Mucosa of descending colon (tissue), 3 donors: ENCODE measurements around the gene PLXND1. TPM values are rescaled to one million over a fixed set of nuclear protein-coding genes. Genes with fewer than 3 reads are reported as not detected.

ENCODE experiments used
- ATAC-seq: fragments of 200-7000 bp; cut with Tn5 transposase; one replicate; pipeline ENCODE4 v1.9.1; 2020; ENCODE audit warnings: mild to moderate bottlenecking, moderate library complexity
- DNase-seq, 3 donors: peaks; one replicate each; pipeline ENCODE4 v3.0.0-alpha.2; 2020
- H3K36me3 ChIP-seq: fragments of 200-600 bp; one replicate; pipeline ENCODE4 v1.8.0; 2021; ENCODE audit warnings: low read depth, mild to moderate bottlenecking
- H3K4me1 ChIP-seq: fragments of 200-600 bp; one replicate; pipeline ENCODE4 v1.8.0; 2021; ENCODE audit warnings: low read depth, mild to moderate bottlenecking
- H3K4me3 ChIP-seq: fragments of 200-600 bp; one replicate; pipeline ENCODE4 v1.8.0; 2021; ENCODE audit warnings: mild to moderate bottlenecking
- H3K9me3 ChIP-seq: fragments of 200-600 bp; one replicate; pipeline ENCODE4 v1.8.0; 2021; ENCODE audit warnings: mild to moderate bottlenecking
- intact Hi-C, 2 donors: fragments of 100-400 bp; cut with DNase I in 1 of 2; cut with micrococcal nuclease in 1 of 2; formaldehyde crosslinking; loops; one replicate each; pipeline versions ENCODE4 v1.11.0 to v1.11.1; 2022; cut with DNase I, micrococcal nuclease
- total RNA-seq, 3 donors: library from RNA; stranded (reverse); fragmentation: NEBNext Ultra II Directional in 2 of 3; extraction: Animal tissue kit (Norgen Biotek cat#: 25700) in 2 of 3; gene quantifications; one replicate each; pipeline versions ENCODE4 v1.2.1 to v1.2.4, GENCODE V29; 2021 to 2023
- TF ChIP-seq, protein P1 (sequence below): fragments of 200-600 bp; IDR thresholded peaks from one replicate; pipeline ENCODE4 v1.8.0; 2022; ENCODE audit warnings: antibody characterized with exemption, mild to moderate bottlenecking
- donor health status: DM: no; HTN: no; CAD: no; lungs with moderate emphysema.
- donor health status: DM: no; HTN: no; CAD: no.
- donor health status: DM: no; HTN: yes; CAD: no.

Gene PLXND1
- total RNA-seq, 3 donors from 2014 or later: 26.8 to 57.1 (median 48.1) TPM

DNA sequence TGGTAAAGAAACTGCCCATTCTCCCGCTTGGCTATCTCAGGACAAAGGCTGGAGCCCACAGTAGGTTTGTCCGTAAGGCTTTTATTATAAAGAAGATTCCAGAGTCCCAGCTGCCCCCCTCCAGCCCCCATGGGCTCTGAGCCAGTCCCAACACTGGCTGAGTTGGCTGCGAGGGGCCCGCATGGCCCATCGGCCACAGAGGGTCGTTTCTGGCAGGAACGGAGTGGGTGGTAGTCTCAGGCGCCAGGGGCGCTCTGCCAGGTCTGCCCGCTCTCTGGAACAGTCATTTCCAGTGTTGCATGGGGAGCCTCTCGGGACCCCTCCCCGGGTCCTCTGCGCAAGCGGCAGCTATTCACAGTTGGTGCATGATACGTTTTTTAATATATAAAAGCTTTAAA lies 51.3 kb downstream of the PLXND1 start:
- TF ChIP-seq, protein P1, sequence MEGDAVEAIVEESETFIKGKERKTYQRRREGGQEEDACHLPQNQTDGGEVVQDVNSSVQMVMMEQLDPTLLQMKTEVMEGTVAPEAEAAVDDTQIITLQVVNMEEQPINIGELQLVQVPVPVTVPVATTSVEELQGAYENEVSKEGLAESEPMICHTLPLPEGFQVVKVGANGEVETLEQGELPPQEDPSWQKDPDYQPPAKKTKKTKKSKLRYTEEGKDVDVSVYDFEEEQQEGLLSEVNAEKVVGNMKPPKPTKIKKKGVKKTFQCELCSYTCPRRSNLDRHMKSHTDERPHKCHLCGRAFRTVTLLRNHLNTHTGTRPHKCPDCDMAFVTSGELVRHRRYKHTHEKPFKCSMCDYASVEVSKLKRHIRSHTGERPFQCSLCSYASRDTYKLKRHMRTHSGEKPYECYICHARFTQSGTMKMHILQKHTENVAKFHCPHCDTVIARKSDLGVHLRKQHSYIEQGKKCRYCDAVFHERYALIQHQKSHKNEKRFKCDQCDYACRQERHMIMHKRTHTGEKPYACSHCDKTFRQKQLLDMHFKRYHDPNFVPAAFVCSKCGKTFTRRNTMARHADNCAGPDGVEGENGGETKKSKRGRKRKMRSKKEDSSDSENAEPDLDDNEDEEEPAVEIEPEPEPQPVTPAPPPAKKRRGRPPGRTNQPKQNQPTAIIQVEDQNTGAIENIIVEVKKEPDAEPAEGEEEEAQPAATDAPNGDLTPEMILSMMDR: no peak
- intact Hi-C loops: no loop called here
- Histone ChIP-seq H3K36me3 (no peaks in the 10 kb centered on the region), H3K4me3 (no peak overlapping the region), H3K9me3 (no peaks in the 10 kb centered on the region), H3K4me1 (peaks cover 6% of the 10 kb centered on the region)
- no peak for ATAC-seq
- DNase-seq: peak in 1 of 3 donors; percentile 19

DNA sequence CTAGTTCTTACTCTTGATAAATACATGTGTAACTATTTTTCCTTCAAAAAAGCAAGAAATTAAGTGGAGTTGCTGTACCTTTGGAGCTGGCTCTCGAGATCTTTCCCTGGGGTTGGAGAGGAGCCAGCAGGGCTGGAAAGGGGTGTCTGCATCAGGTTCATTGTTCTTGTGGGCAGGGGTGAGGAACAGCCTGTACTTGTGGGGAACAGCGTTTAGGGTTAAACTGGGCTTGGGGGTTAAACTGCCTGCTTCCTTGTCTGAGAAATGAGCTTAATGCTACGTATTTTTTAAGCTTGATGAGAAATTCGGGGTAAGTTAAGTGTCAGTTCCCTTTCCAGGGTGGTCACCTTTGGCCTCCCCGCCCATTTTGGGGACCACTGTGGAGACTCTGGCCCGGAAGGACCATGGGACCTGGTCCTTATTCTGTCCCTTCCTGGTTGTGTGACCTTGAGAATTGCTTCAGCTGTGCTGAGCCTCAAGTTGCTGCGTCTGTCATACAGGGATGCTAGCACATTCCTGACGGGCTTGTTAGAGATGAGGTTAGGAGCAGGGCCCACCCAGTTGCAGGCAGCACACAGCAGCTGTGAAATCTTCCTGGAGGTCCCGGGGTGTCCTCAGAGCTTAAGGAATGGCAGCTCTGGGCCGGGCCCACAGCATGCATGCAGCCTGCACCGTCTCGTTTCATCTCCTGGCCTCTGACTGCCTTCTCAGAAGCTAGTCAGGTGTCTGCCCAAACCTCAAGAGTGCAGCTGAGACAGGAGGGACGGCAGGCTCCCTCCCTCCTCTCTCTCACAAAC lies 51.9 kb downstream of the PLXND1 start:
- no peaks in the 10 kb centered on the region for H3K9me3 ChIP-seq
- peaks cover 6% of the 10 kb centered on the region for H3K4me1 ChIP-seq
- intact Hi-C loops: no loop called here
- no peak for DNase-seq
- TF ChIP-seq, protein P1: no peak
- no peak overlapping the region for H3K4me3 ChIP-seq
- H3K36me3 ChIP-seq: no peaks in the 10 kb centered on the region
- ATAC-seq: no peak

DNA sequence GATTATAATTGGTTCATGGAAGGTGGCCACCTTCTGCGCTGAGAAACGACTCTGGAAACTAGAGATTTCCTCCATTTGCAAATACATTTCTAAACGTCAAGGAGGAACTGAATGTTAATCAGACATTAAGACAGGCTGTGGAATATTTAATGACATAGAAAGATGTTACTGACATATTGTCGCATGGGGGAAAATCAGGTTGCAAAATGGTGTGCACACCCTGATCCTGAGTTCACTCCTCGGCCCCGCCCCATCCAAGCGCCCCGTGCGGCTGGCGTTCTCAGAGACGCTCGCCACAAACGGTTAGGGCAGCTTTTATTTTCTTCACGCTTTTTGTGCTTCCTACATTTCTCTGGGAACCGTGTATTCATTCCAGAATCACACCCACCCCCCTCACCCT lies 52.8 kb downstream of the PLXND1 start:
- H3K9me3 ChIP-seq: no peaks in the 10 kb centered on the region
- TF ChIP-seq, protein P1: no peak
- peak; percentile 28 for ATAC-seq
- intact Hi-C loops: no loop called here
- no peak for DNase-seq
- H3K4me1 ChIP-seq: peaks cover 2% of the 10 kb centered on the region
- no peak overlapping the region for H3K4me3 ChIP-seq
- H3K36me3 ChIP-seq: no peaks in the 10 kb centered on the region

DNA sequence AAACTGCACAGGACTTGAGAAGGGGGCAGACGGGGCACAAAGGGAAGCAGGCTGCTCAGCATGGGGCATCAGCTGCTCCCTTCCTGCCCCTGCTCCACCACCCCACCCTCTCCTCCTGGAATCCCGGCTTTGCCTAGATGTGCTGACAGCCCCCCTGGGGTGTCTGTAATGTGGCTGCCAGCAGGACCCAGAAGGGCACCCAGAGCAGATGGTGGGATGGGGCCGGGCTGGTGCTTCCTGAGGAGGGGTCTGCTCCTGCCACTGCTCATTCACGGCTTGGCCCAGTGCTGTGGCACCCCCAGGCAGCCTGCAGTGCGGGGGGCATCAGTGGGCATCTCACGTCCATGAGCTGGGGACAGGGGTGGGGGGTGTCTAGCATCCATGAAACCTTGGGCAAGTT lies 53.3 kb downstream of the PLXND1 start:
- intact Hi-C loops: no loop called here
- no peaks in the 10 kb centered on the region for H3K9me3 ChIP-seq
- DNase-seq (no peak), ATAC-seq (no peak)
- no peak overlapping the region for H3K4me3 ChIP-seq
- no peaks in the 10 kb centered on the region for H3K36me3 ChIP-seq
- no peaks in the 10 kb centered on the region for H3K4me1 ChIP-seq
- TF ChIP-seq, protein P1: no peak

DNA sequence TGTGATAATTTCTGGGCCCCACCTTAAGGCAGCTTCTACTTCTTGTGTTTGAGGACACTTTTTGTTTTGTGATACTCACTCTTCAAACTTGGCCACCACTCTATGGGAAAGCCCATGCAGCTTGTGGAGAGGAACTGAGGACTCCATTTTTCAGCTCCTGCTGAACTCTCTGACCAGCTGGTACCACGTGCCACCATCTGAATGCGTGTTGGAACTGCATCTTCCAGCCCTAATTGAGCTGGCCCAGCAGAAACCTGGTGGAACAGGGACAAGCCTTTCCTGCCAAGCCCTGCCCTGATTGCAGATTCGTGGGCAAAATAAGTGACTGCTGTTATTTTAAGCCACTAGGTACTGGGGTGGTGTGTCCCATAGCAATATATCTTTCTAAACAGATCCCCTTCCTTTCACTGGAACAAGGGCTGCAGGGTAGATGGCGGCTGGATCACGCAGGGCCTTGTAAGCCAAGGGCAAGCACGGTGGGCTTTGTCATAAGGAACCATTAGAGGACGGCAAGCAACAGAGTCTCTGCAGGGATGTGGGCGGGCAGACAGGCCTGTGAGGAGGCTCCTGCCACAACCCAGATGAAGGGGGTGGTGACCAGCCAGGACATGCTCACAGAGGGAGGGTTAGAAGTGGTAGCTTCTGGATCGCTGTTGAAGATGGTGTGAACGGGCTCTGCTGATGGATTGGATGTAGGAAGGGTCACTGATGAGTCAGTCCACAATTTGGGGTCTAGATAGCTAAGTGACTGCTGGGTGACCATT lies 54.0 kb downstream of the PLXND1 start:
- DNase-seq: no peak
- Histone ChIP-seq H3K36me3 (no peaks in the 10 kb centered on the region), H3K4me3 (no peak overlapping the region), H3K4me1 (no peaks in the 10 kb centered on the region), H3K9me3 (no peaks in the 10 kb centered on the region)
- ATAC-seq: no peak
- intact Hi-C loops: no loop called here
- TF ChIP-seq, protein P1: no peak
